ENCODE data around the gene KRTAP5-3. TPM values are rescaled to one million over a fixed set of nuclear protein-coding genes. Genes with fewer than 3 reads are reported as not detected.
A peak's percentile ranks its signal among the peaks of the same experiment; 100 is the strongest.

Gene KRTAP5-3
- total RNA-seq, 1 donor from 2014 or later = not detected

GRCh38 chr11:1562469-1563148 lies 45.7 kb downstream of the KRTAP5-3 start:
- Mint-ChIP-seq H3K36me3 (no peaks in the 10 kb centered on the region), H3K9me3 (no peaks in the 10 kb centered on the region), H3K4me1 (peaks cover 5% of the 10 kb centered on the region), H3K27me3 (ENCODE audit: insufficient read depth, low read depth) (peaks cover 4% of the 10 kb centered on the region), H3K4me3 (peak overlapping the region; percentile 53), H3K27ac (no peak overlapping the region)
- Histone ChIP-seq H3K9me3 (ENCODE audit: low read depth) (no peaks in the 10 kb centered on the region), H3K9ac (no peak overlapping the region), H3K79me2 (ENCODE audit: low read depth) (no peaks in the 10 kb centered on the region), H3K4me3 (no peak overlapping the region), H4K20me1 (ENCODE audit: low read depth) (peaks cover 3% of the 10 kb centered on the region), H3K4me1 (peaks cover 26% of the 10 kb centered on the region), H3K4me2 (no peak overlapping the region), H3K36me3 (no peaks in the 10 kb centered on the region), H3K27me3 (peaks cover 41% of the 10 kb centered on the region), H3F3A (ENCODE audit: low read depth) (no peaks in the 10 kb centered on the region), H2AFZ (replicated peaks) (no peak overlapping the region), H3K27ac (no peak overlapping the region)
- no peak for DNase-seq (ENCODE audit: low spot score)
- no peak for TF ChIP-seq CTCF (IDR thresholded peaks at IDR 0.05)
- no peak for TF ChIP-seq EZH2 (IDR thresholded peaks at IDR 0.05)
- TF ChIP-seq EZH2phosphoT487 (IDR thresholded peaks at IDR 0.05) = no peak

- no peak overlapping the region for H3K4me2 ChIP-seq
- H3K9me3 ChIP-seq (ENCODE audit: low read depth) = no peaks in the 10 kb centered on the region
- H3K9ac ChIP-seq = no peak overlapping the region
- no peak overlapping the region for H3K27ac Mint-ChIP-seq
- H4K20me1 ChIP-seq (ENCODE audit: low read depth) = peaks cover 5% of the 10 kb centered on the region
- TF ChIP-seq CTCF (IDR thresholded peaks at IDR 0.05) (no peak), EZH2phosphoT487 (IDR thresholded peaks at IDR 0.05) (no peak), EZH2 (IDR thresholded peaks at IDR 0.05) (no peak)
- no peaks in the 10 kb centered on the region for H3K36me3 Mint-ChIP-seq
- no peaks in the 10 kb centered on the region for H3K36me3 ChIP-seq
- H3K27me3 Mint-ChIP-seq (ENCODE audit: insufficient read depth, low read depth) = peaks cover 6% of the 10 kb centered on the region
- no peak overlapping the region for H3K4me3 ChIP-seq
- peaks cover 48% of the 10 kb centered on the region for H3K27me3 ChIP-seq
- no peak overlapping the region for H3K27ac ChIP-seq
- DNase-seq (ENCODE audit: low spot score) = no peak
- H3K4me3 Mint-ChIP-seq = no peak overlapping the region
- no peaks in the 10 kb centered on the region for H3K9me3 Mint-ChIP-seq
- no peaks in the 10 kb centered on the region for H3F3A ChIP-seq (ENCODE audit: low read depth)
- no peak overlapping the region for H2AFZ ChIP-seq (replicated peaks)
- H3K4me1 Mint-ChIP-seq = peaks cover 5% of the 10 kb centered on the region
- H3K4me1 ChIP-seq = peaks cover 26% of the 10 kb centered on the region
- no peaks in the 10 kb centered on the region for H3K79me2 ChIP-seq (ENCODE audit: low read depth)
These were observed 46.3 kb downstream of the KRTAP5-3 start for GRCh38 chr11:1561955-1562354.

- H2AFZ ChIP-seq (replicated peaks) = no peak overlapping the region
- H3K27ac Mint-ChIP-seq = peak overlapping the region; percentile 11
- H3K4me3 ChIP-seq = no peak overlapping the region
- peaks cover 6% of the 10 kb centered on the region for H3K27me3 Mint-ChIP-seq (ENCODE audit: insufficient read depth, low read depth)
- H3K9ac ChIP-seq = no peak overlapping the region
- H3K4me1 ChIP-seq = peaks cover 26% of the 10 kb centered on the region
- H3K27ac ChIP-seq = no peak overlapping the region
- TF ChIP-seq CTCF (IDR thresholded peaks at IDR 0.05) (no peak), EZH2 (IDR thresholded peaks at IDR 0.05) (no peak), EZH2phosphoT487 (IDR thresholded peaks at IDR 0.05) (no peak)
- H3K4me2 ChIP-seq = no peak overlapping the region
- H3K9me3 ChIP-seq (ENCODE audit: low read depth) = no peaks in the 10 kb centered on the region
- no peak overlapping the region for H3K4me3 Mint-ChIP-seq
- no peaks in the 10 kb centered on the region for H3K36me3 ChIP-seq
- H3K79me2 ChIP-seq (ENCODE audit: low read depth) = no peaks in the 10 kb centered on the region
- no peaks in the 10 kb centered on the region for H3F3A ChIP-seq (ENCODE audit: low read depth)
- peaks cover 55% of the 10 kb centered on the region for H3K27me3 ChIP-seq
- no peak for DNase-seq (ENCODE audit: low spot score)
- no peaks in the 10 kb centered on the region for H3K9me3 Mint-ChIP-seq
- no peaks in the 10 kb centered on the region for H3K36me3 Mint-ChIP-seq
- H4K20me1 ChIP-seq (ENCODE audit: low read depth) = peaks cover 5% of the 10 kb centered on the region
- peaks cover 3% of the 10 kb centered on the region for H3K4me1 Mint-ChIP-seq
These were observed 47.0 kb downstream of the KRTAP5-3 start for GRCh38 chr11:1561266-1561665.
